Activated T-cell treated with anti-CD3 and anti-CD28 coated beads for 48 hours (primary cell): ENCODE data around the gene CFAP92.
"Not testable (repeated sequence)": the region's sequence is repeated elsewhere in the genome, so short reads cannot be mapped to it uniquely, and the experiment has no call there.

ENCODE experiments used
- DNase-seq: peaks from one replicate; pipeline ENCODE4 v3.0.0-alpha.2; 2020; ENCODE audit warnings: low read depth

CFAP92 gene

GRCh38 chr3:128889139-128889894 is 104.6 kb downstream of the CFAP92 start:
- no peak for DNase-seq

- DNase-seq = no peak
These were observed 108.9 kb downstream of the CFAP92 start for GRCh38 chr3:128884992-128885391.

GRCh38 chr3:128882719-128883118 is 111.2 kb downstream of the CFAP92 start:
- no peak for DNase-seq

- DNase-seq = no peak
These were observed 112.3 kb downstream of the CFAP92 start for GRCh38 chr3:128881576-128881975.

GRCh38 chr3:128880455-128880854 is 113.4 kb downstream of the CFAP92 start:
- DNase-seq = not testable (repeated sequence)

- DNase-seq = no peak
These were observed 113.9 kb downstream of the CFAP92 start for GRCh38 chr3:128879991-128880390.

- DNase-seq = peak; percentile 97
These were observed 114.5 kb downstream of the CFAP92 start, which contains the start of gene ACAD9 for GRCh38 chr3:128879125-128879969. Gene ACAD9, plus strand, starts transcription at chr3:128879620. Its CDS starts 72 bp downstream, at chr3:128879692.

GRCh38 chr3:128878556-128879124 is 115.2 kb downstream of the CFAP92 start:
- no peak for DNase-seq

GRCh38 chr3:128878011-128878457 is 115.8 kb downstream of the CFAP92 start:
- DNase-seq = no peak

GRCh38 chr3:128875556-128876120 is 118.2 kb downstream of the CFAP92 start:
- peak; percentile 57 for DNase-seq

- DNase-seq = no peak
These were observed 119.2 kb downstream of the CFAP92 start for GRCh38 chr3:128874481-128875180.

- no peak for DNase-seq
These were observed 120.4 kb downstream of the CFAP92 start for GRCh38 chr3:128873244-128874022.

- no peak for DNase-seq
These were observed 121.1 kb downstream of the CFAP92 start for GRCh38 chr3:128872744-128873143.

GRCh38 chr3:128872282-128872681 is 121.6 kb downstream of the CFAP92 start:
- no peak for DNase-seq

GRCh38 chr3:128870347-128870746 is 123.5 kb downstream of the CFAP92 start:
- no peak for DNase-seq

GRCh38 chr3:128867200-128868125 is 126.4 kb downstream of the CFAP92 start:
- DNase-seq = no peak

- not testable (repeated sequence) for DNase-seq
These were observed 128.7 kb downstream of the CFAP92 start for GRCh38 chr3:128864849-128865804.

GRCh38 chr3:128864351-128864811 is 129.5 kb downstream of the CFAP92 start:
- no peak for DNase-seq
